ENCODE measurements around the gene HMSD.

HMSD gene

GRCh38 chr18:63953811-63954210 is 4.7 kb downstream of the HMSD start:
- H3K4me3 ChIP-seq (ENCODE audit: low read depth, low read length): no peak overlapping the region

GRCh38 chr18:63956755-63957154 is 7.7 kb downstream of the HMSD start:
- no peak overlapping the region for H3K4me3 ChIP-seq (ENCODE audit: low read depth, low read length)

DNA sequence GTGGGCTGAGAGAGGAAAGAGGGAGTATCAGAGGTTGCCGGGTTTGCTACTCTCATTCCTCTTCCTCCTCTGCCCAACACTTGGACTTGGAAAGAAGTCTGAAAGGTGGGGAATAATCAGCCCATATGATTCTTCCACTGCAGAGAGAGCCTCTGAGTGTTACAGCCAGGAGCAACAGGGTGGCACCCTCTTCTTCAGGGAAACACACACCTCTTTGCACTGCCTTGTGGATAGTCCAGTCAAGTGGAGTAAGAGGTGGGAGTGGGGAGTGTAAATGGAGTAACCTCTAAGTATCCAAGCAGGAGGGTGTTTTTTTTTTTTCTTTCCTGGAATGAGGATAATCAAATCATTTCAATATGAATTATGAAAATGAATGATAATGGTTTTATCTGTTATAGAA is 11.8 kb downstream of the HMSD start:
- no peak overlapping the region for H3K4me3 ChIP-seq (ENCODE audit: low read depth, low read length)

- H3K4me3 ChIP-seq (ENCODE audit: low read depth, low read length): no peak overlapping the region
Measured at GRCh38 chr18:63961435-63961980, 12.4 kb downstream of the HMSD start.

DNA sequence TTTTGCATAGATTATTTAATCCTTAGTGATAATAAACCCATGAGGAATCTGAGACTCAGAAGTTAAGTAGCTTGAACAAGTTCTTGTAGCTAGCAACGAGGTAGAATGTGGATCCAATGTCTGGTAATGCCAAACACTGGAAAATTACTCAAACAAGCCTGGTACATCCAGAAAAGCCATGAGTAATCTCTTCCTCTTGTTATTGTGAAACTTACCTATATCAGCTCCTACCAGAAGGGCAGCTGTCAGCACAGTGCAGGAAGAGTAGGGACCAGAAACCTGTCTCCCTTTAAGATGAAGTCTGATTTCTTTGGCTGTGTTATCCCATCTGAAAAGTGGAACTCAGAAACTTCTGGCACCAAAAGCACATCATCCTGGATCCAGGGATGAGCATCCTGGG is 13.0 kb downstream of the HMSD start:
- H3K4me3 ChIP-seq (ENCODE audit: low read depth, low read length): no peak overlapping the region

DNA sequence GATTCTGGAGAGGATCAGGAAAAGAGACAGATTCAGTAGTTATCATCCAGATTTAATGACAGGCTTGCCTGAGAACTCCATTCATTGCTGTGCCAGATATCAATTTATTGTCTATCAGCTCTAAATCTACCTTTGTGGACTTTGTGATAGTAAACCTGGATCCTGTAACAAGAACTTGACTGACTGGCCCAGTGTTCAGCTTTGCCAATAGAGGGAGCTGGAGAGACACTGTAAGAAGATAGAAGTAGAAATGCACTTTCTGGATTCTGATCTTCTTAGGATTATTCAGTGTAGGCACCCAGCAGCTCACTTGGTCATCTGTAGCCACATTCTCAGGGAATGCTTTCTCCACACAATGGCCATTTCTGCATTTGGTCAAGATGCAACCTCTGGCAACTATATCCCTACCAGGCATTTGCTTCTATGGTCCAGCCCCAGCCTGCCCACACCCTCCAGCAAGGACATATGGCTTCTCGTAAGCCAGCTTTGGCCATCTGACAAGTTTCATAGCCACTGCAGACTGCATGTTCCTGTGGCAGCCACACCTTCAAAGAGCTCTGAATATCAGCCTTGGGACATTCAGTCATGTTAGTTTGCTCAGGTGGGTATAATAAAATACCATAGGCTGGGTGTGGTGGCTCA is 14.6 kb downstream of the HMSD start:
- H3K4me3 ChIP-seq (ENCODE audit: low read depth, low read length): no peak overlapping the region

DNA sequence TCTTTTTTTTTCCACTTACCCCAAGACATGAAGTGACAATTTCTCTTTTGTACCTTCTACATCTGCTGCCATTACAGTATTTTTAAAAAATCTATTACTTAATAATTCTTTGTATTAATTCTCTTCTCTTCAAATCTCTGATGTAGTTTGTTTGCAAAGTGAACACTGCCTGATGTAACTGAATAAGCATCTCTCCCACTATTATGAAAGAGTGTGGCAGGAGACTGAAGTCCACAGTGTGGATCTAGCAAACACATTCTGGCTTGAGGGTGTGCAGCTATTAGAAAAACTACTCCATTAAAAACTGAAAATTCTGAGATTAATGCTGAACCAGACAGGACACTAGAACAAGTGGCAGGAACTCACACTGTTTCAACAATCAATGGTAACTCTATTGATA is 15.8 kb downstream of the HMSD start:
- H3K4me3 ChIP-seq (ENCODE audit: low read depth, low read length): no peak overlapping the region

- H3K4me3 ChIP-seq (ENCODE audit: low read depth, low read length): no peak overlapping the region
Measured at GRCh38 chr18:63965716-63966330, 16.7 kb downstream of the HMSD start.

GRCh38 chr18:63969942-63970808 is 21.1 kb downstream of the HMSD start, which contains the start of gene SERPINB8:
Gene SERPINB8, plus strand, starts transcription at chr18:63970081. Its CDS starts 8,228 bp downstream, at chr18:63978309.
- H3K4me3 ChIP-seq (ENCODE audit: low read depth, low read length): peak within 1 kb of the TSS; percentile 73

DNA sequence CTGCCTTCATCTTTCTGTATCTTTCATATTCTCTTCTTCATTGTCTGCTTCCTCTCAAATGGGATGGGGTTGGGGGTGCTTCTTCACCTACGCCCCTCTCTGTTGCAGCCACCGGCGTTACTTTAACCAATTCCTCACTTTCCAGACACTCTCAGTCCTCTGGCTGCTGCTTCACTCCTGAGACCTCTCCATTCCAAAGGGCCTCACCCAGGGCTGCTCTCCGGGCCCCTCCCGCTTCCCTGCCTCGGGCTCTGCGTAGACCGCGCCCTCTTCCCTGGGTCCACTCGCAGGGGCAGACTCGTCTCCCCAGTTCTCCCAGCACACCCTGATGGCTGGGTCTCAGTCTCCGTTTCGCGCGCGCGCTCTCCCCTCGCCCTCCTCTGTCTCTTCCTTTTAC is 21.7 kb downstream of the HMSD start:
- H3K4me3 ChIP-seq (ENCODE audit: low read depth, low read length): peak overlapping the region; percentile 50

DNA sequence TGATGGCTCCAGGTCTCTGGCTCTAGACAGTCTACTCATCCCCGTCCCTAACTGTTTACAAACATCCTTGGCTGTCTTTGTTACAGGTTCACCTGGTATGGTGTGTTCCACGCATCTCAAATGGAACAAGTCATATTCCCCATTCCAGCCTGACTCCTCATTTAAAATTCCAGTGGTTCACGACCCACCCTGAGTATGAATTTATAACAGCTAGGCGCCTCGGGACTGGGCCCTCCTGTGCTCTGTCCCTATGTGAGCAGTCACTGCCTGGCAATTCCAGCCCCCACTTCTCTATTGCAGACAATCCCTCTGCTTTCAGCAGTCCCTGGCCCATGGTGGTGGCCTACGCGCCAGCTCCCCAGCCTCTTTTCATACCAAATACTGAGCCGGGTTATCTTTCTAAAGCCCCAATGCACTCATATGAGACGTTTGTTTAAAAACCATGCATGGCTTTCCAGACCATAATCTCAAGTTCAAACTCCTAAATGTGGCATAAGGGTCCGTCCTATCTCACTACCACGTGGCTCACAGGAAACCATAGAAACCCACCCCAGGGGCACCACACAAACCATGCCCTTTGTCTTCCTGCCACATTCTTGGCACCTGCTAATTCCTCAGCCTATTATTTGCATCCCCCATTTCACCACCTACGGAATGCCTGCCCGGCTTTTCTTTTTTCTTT is 22.4 kb downstream of the HMSD start:
- H3K4me3 ChIP-seq (ENCODE audit: low read depth, low read length): peak overlapping the region; percentile 50

DNA sequence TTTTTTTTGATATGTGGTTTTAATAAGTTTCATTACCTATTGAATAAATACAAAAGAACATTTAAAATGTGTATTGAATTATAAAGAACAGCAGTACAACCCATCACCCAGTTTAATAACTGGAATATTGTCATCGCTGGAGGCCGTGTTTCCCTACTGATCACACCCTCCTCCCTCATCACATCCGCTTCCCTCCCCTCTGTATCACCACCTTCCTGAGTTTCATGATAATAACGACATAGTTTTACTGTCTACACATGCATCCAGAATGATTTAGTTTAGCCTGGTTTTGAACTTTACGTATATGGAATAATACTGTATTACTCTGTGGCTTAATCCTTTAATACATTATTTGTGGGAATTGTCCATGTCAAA is 22.9 kb downstream of the HMSD start:
- no peak overlapping the region for H3K4me3 ChIP-seq (ENCODE audit: low read depth, low read length)

DNA sequence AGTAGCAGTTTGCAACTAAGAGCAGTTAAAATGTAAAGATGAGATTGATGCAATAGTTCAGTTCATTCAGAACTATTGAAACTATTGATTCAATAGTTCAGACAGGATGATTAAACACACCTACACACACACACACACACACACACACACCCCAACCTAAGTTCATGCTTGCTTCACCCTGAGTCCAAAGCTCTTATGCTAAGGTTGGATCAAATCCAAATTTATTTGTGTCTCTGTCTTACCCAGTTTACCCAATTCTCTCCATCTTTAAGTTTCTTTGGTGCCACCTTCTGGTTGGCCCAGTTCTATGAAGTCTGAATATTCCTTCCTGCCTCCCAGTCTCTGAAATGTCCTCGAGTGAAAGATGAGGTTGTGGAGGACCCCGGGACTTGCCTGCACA is 25.9 kb downstream of the HMSD start:
- no peak overlapping the region for H3K4me3 ChIP-seq (ENCODE audit: low read depth, low read length)

- no peak overlapping the region for H3K4me3 ChIP-seq (ENCODE audit: low read depth, low read length)
Measured at GRCh38 chr18:63975628-63976027, 26.5 kb downstream of the HMSD start.

DNA sequence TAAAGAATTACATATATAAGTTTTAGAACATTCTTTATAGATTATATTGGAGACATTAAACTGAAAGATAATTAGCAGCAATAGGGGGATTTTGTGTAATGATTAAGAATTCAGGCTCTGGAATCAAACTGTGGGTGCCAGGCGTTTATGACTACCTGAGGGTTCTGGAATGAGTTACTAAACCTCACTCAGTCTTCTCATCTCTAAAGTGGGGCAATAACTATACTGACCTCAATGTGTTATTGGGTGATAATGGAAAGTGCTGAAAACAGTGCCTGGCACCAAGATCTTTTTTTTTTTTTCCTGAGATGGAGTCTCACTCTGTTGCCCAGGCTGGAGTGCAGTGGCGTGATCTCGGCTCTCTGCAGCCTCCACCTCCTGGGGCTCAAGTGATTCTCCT is 27.9 kb downstream of the HMSD start:
- H3K4me3 ChIP-seq (ENCODE audit: low read depth, low read length): no peak overlapping the region

- no peak overlapping the region for H3K4me3 ChIP-seq (ENCODE audit: low read depth, low read length)
Measured at GRCh38 chr18:63979409-63979920, 30.4 kb downstream of the HMSD start.

DNA sequence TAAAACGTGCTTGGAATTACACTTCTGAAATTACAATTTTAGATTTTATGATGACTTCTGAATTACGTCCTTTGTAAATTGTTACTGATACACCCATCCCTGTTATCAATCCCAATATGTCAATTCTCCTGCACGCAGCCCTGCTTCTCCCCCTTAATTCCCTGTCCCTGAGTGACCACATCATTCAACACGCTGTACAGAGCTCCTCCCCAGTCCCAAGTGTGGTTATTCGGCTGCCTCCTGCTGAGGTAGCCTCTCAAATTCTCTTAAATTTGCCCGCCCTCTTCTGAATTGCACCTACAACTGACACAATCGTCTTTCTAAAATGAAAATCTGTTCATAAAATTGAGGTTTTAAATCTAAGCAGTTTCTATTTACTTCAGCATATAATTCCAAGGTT is 30.9 kb downstream of the HMSD start:
- no peak overlapping the region for H3K4me3 ChIP-seq (ENCODE audit: low read depth, low read length)

DNA sequence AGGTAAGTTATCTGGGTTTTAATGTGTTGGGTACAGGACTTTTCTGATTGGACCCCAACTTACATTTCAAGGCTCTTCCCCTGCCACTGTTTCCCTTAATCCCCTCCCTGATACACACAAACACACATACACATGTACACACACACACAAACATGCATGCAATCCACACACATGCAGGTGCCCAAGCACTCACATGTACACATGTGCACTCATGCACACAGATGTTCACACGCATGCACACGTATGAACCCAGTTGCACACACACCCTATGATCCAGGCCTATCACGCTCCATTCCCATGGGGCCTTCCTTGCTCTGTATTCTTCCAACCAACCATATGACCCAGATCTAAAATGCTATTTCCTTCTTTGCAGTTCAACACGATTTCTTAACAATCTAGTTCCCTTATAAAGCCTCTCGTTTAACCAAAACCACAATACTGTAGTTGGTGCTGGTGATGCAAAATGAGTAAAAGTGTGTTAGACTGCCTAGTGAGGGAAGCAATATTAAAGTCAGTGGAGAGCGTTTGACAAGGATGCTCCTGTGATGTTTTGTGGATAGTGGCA is 31.9 kb downstream of the HMSD start:
- H3K4me3 ChIP-seq (ENCODE audit: low read depth, low read length): no peak overlapping the region

- no peak overlapping the region for H3K4me3 ChIP-seq (ENCODE audit: low read depth, low read length)
Measured at GRCh38 chr18:63981719-63982118, 32.6 kb downstream of the HMSD start.

GRCh38 chr18:63982361-63982760 is 33.3 kb downstream of the HMSD start:
- no peak overlapping the region for H3K4me3 ChIP-seq (ENCODE audit: low read depth, low read length)

- no peak overlapping the region for H3K4me3 ChIP-seq (ENCODE audit: low read depth, low read length)
Measured at GRCh38 chr18:63986885-63987284, 37.8 kb downstream of the HMSD start.
